ENCODE results near the gene FBXO44. TPM values are rescaled to one million over a fixed set of nuclear protein-coding genes. Genes with fewer than 3 reads are reported as not detected.

The FBXO44 gene
- total RNA-seq, 1 experiment from 2014 or later = 24.5 TPM

DNA sequence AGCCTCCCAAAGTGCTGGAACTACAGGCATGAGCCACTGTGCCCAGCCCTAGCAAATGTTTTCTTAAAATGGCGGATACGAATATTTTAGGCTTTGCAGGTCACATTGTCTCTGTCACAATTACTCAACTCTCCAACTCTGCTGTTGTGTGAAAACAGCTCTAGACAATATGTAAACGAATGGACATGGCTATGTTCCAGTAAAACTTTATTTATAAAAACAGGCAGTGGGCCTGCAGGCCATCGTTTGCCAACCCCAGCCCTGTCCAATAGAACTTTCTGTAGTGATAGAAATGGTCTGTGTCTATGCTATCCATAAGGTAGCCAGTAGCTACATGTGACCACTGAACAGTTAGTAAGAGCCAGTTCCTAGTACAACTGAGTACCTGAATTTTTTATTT lies 5.1 kb downstream of the FBXO44 start:
- Histone ChIP-seq H3T11ph (ENCODE audit: low read length) (no peak overlapping the region), H3K9me3 (ENCODE audit: control insufficient read depth, low read depth, low read length) (no peaks in the 10 kb centered on the region), H3K4me2 (ENCODE audit: insufficient read depth, insufficient read length, low read length) (no peak overlapping the region), H3K9ac (ENCODE audit: extremely low read depth, insufficient read length, low read length) (no peak overlapping the region), H3K27me3 (ENCODE audit: insufficient read depth, low read length) (no peaks in the 10 kb centered on the region), H2BK12ac (ENCODE audit: insufficient read length, low read depth, low read length) (no peak overlapping the region), H3K18ac (ENCODE audit: insufficient read length, low read depth, low read length) (no peak overlapping the region), H2BK120ac (ENCODE audit: low read depth, low read length, poor library complexity, severe bottlenecking) (no peak overlapping the region), H3K27ac (ENCODE audit: insufficient read length, low read depth, low read length) (no peak overlapping the region), H3K79me2 (ENCODE audit: insufficient read depth, low read length) (no peaks in the 10 kb centered on the region), H3K23ac (ENCODE audit: insufficient read length, low read depth, low read length) (no peak overlapping the region), H2BK15ac (ENCODE audit: low read depth, low read length) (no peak overlapping the region), H4K20me1 (ENCODE audit: control insufficient read depth, insufficient read depth, insufficient read length) (no peaks in the 10 kb centered on the region), H3K79me1 (ENCODE audit: insufficient read depth, low read depth, low read length, poor library complexity, severe bottlenecking) (no peaks in the 10 kb centered on the region), H3K4me1 (ENCODE audit: insufficient read depth, low read length) (no peaks in the 10 kb centered on the region; the same call in 1 of the 2 replicates), H3K14ac (ENCODE audit: insufficient read depth, low read length) (no peak overlapping the region), H2AFZ (ENCODE audit: low read length) (no peak overlapping the region), H3K23me2 (ENCODE audit: insufficient read length, low read depth, low read length, poor library complexity, severe bottlenecking) (peaks cover 6% of the 10 kb centered on the region), H3K56ac (ENCODE audit: insufficient read length, low read depth, low read length) (no peak overlapping the region), H4K8ac (replicated peaks; ENCODE audit: insufficient read length, low read depth, low read length) (no peak overlapping the region), H4K91ac (ENCODE audit: insufficient read length, low read depth, low read length) (no peak overlapping the region), H2BK5ac (ENCODE audit: insufficient read length, low read length) (no peak overlapping the region), H2AK5ac (ENCODE audit: insufficient read length, low read length) (no peak overlapping the region), H4K5ac (ENCODE audit: insufficient read length, low read depth, low read length) (no peak overlapping the region), H3K4ac (ENCODE audit: low read depth, low read length) (no peak overlapping the region), H2BK20ac (ENCODE audit: low read depth, low read length, poor library complexity, severe bottlenecking) (no peak overlapping the region)
- Mint-ChIP-seq H3K4me1 (peaks cover 8% of the 10 kb centered on the region in 2 experiments), H3K9me3 (no peaks in the 10 kb centered on the region), H3K27ac (no peak overlapping the region), H3K36me3 (ENCODE audit: insufficient read depth in 1 of 3, low read depth in 3 of 3) (peaks cover 14 to 56% (median 43%) of the 10 kb centered on the region in 3 experiments), H3K4me3 (no peak overlapping the region), H3K27me3 (ENCODE audit: low read depth) (peaks cover 25% of the 10 kb centered on the region)
- no CpG with 5 or more reads among the region's 4 CpGs for WGBS (ENCODE audit: extremely low coverage, insufficient read length, low lambda C conversion rate)
- TF ChIP-seq, protein P1, sequence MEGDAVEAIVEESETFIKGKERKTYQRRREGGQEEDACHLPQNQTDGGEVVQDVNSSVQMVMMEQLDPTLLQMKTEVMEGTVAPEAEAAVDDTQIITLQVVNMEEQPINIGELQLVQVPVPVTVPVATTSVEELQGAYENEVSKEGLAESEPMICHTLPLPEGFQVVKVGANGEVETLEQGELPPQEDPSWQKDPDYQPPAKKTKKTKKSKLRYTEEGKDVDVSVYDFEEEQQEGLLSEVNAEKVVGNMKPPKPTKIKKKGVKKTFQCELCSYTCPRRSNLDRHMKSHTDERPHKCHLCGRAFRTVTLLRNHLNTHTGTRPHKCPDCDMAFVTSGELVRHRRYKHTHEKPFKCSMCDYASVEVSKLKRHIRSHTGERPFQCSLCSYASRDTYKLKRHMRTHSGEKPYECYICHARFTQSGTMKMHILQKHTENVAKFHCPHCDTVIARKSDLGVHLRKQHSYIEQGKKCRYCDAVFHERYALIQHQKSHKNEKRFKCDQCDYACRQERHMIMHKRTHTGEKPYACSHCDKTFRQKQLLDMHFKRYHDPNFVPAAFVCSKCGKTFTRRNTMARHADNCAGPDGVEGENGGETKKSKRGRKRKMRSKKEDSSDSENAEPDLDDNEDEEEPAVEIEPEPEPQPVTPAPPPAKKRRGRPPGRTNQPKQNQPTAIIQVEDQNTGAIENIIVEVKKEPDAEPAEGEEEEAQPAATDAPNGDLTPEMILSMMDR (conservative IDR thresholded peaks at IDR 0.05) = no peak
- no peak for DNase-seq

All from H9 (cell line).